ENCODE data around the gene QRICH1.

The QRICH1 gene

GRCh38 chr3:49034650-49035049 lies 59.2 kb downstream of the QRICH1 start:
- no CpG with 5 or more reads among the region's 2 CpGs for WGBS (ENCODE audit: extremely low coverage, insufficient coverage, insufficient read length)
- H2BK5ac ChIP-seq (ENCODE audit: low read depth, low read length, poor library complexity) = no peak overlapping the region
- H3K14ac ChIP-seq (ENCODE audit: low read length) = no peak overlapping the region
- H2BK12ac ChIP-seq (ENCODE audit: low read length) = no peak overlapping the region
- H3K79me2 ChIP-seq (ENCODE audit: control insufficient read depth, insufficient read depth, low read length, poor library complexity) = no peaks in the 10 kb centered on the region
- H2BK120ac ChIP-seq (ENCODE audit: insufficient read depth, low read length, poor library complexity) = no peak overlapping the region
- H3K23ac ChIP-seq (ENCODE audit: low read length) = no peak overlapping the region
- peaks cover 56 to 66% of the 10 kb centered on the region in 2 experiments for H3K36me3 ChIP-seq (ENCODE audit: control insufficient read depth in 1 of 2, insufficient read depth in 2 of 2, low read length in 2 of 2)
- no peak overlapping the region for H3K4ac ChIP-seq (ENCODE audit: low read depth, low read length)
- no peaks in the 10 kb centered on the region for H3K79me1 ChIP-seq (ENCODE audit: low read length)
- H3K4me1 ChIP-seq (ENCODE audit: control insufficient read depth in 1 of 2, insufficient read depth in 2 of 2, low read length in 2 of 2) = no peaks in the 10 kb centered on the region
- H3K9me3 ChIP-seq (ENCODE audit: insufficient read depth, low read depth, low read length) = peaks cover 1% of the 10 kb centered on the region
- no peak overlapping the region for H4K8ac ChIP-seq (ENCODE audit: low read depth, low read length)
- no peak overlapping the region for H3K4me2 ChIP-seq (ENCODE audit: low read length)
- no peak overlapping the region for H2AK5ac ChIP-seq (ENCODE audit: low read length)
- no peak for DNase-seq
- H3K27me3 ChIP-seq (ENCODE audit: insufficient read depth, low read length) = no peaks in the 10 kb centered on the region
- no peak overlapping the region for H4K12ac ChIP-seq (ENCODE audit: low read depth, low read length)
- H4K91ac ChIP-seq (ENCODE audit: low read depth, low read length) = no peak overlapping the region
- no peak overlapping the region for H2AFZ ChIP-seq (ENCODE audit: insufficient read depth, low read length, poor library complexity)
- no peak overlapping the region for H3K18ac ChIP-seq (ENCODE audit: low read length)
- no peak overlapping the region for H3K4me3 ChIP-seq (ENCODE audit: low read depth, low read length)
- H3K9ac ChIP-seq (ENCODE audit: low read length) = no peak overlapping the region
- H3K27ac ChIP-seq (ENCODE audit: low read depth, low read length) = no peak overlapping the region

- WGBS (ENCODE audit: extremely low coverage, insufficient coverage, insufficient read length) = no CpG with 5 or more reads among the region's 6 CpGs
- Histone ChIP-seq H4K12ac (ENCODE audit: low read depth, low read length) (no peak overlapping the region), H3K4me3 (ENCODE audit: low read depth, low read length) (no peak overlapping the region), H2AFZ (ENCODE audit: insufficient read depth, low read length, poor library complexity) (no peak overlapping the region), H3K18ac (ENCODE audit: low read length) (no peak overlapping the region), H3K14ac (ENCODE audit: low read length) (no peak overlapping the region), H3K9ac (ENCODE audit: low read length) (no peak overlapping the region), H3K23ac (ENCODE audit: low read length) (no peak overlapping the region), H2BK12ac (ENCODE audit: low read length) (no peak overlapping the region), H3K79me1 (ENCODE audit: low read length) (peaks cover 3% of the 10 kb centered on the region), H3K36me3 (ENCODE audit: control insufficient read depth in 1 of 2, insufficient read depth in 2 of 2, low read length in 2 of 2) (peaks cover 44 to 68% of the 10 kb centered on the region in 2 experiments), H2AK5ac (ENCODE audit: low read length) (no peak overlapping the region), H3K4ac (ENCODE audit: low read depth, low read length) (no peak overlapping the region), H3K27ac (ENCODE audit: low read depth, low read length) (no peak overlapping the region), H4K91ac (ENCODE audit: low read depth, low read length) (no peak overlapping the region), H2BK5ac (ENCODE audit: low read depth, low read length, poor library complexity) (no peak overlapping the region), H3K79me2 (ENCODE audit: control insufficient read depth, insufficient read depth, low read length, poor library complexity) (peaks cover 7% of the 10 kb centered on the region), H3K9me3 (ENCODE audit: insufficient read depth, low read depth, low read length) (no peaks in the 10 kb centered on the region), H3K27me3 (ENCODE audit: insufficient read depth, low read length) (no peaks in the 10 kb centered on the region), H3K4me1 (ENCODE audit: control insufficient read depth in 1 of 2, insufficient read depth in 2 of 2, low read length in 2 of 2) (peaks cover 9% of the 10 kb centered on the region in 2 experiments), H4K8ac (ENCODE audit: low read depth, low read length) (no peak overlapping the region), H3K4me2 (ENCODE audit: low read length) (no peak overlapping the region), H2BK120ac (ENCODE audit: insufficient read depth, low read length, poor library complexity) (no peak overlapping the region)
- no peak for DNase-seq
Measured at GRCh38 chr3:49032646-49033304, 61.1 kb downstream of the QRICH1 start.

- Histone ChIP-seq H3K9me3 (ENCODE audit: insufficient read depth, low read depth, low read length) (peaks cover 2% of the 10 kb centered on the region), H3K23ac (ENCODE audit: low read length) (no peak overlapping the region), H3K36me3 (ENCODE audit: control insufficient read depth in 1 of 2, insufficient read depth in 2 of 2, low read length in 2 of 2) (peaks cover 48 to 75% of the 10 kb centered on the region in 2 experiments), H3K27ac (ENCODE audit: low read depth, low read length) (no peak overlapping the region), H4K8ac (ENCODE audit: low read depth, low read length) (no peak overlapping the region), H3K4me1 (ENCODE audit: control insufficient read depth in 1 of 2, insufficient read depth in 2 of 2, low read length in 2 of 2) (peaks cover 9% of the 10 kb centered on the region in 2 experiments), H3K4me3 (ENCODE audit: low read depth, low read length) (no peak overlapping the region), H2BK12ac (ENCODE audit: low read length) (no peak overlapping the region), H4K12ac (ENCODE audit: low read depth, low read length) (no peak overlapping the region), H3K18ac (ENCODE audit: low read length) (no peak overlapping the region), H2BK5ac (ENCODE audit: low read depth, low read length, poor library complexity) (no peak overlapping the region), H3K9ac (ENCODE audit: low read length) (no peak overlapping the region), H3K14ac (ENCODE audit: low read length) (no peak overlapping the region), H3K4me2 (ENCODE audit: low read length) (no peak overlapping the region), H3K27me3 (ENCODE audit: insufficient read depth, low read length) (no peaks in the 10 kb centered on the region), H4K91ac (ENCODE audit: low read depth, low read length) (no peak overlapping the region), H2AFZ (ENCODE audit: insufficient read depth, low read length, poor library complexity) (no peak overlapping the region), H3K79me1 (ENCODE audit: low read length) (peaks cover 3% of the 10 kb centered on the region), H3K4ac (ENCODE audit: low read depth, low read length) (no peak overlapping the region), H3K79me2 (ENCODE audit: control insufficient read depth, insufficient read depth, low read length, poor library complexity) (peaks cover 7% of the 10 kb centered on the region), H2BK120ac (ENCODE audit: insufficient read depth, low read length, poor library complexity) (no peak overlapping the region), H2AK5ac (ENCODE audit: low read length) (no peak overlapping the region)
- DNase-seq = no peak
- WGBS (ENCODE audit: extremely low coverage, insufficient coverage, insufficient read length) = no CpG with 5 or more reads among the region's 6 CpGs
Measured at GRCh38 chr3:49030321-49030720, 63.5 kb downstream of the QRICH1 start.

- no peak overlapping the region for H3K4ac ChIP-seq (ENCODE audit: low read depth, low read length)
- H3K4me3 ChIP-seq (ENCODE audit: low read depth, low read length) = no peak overlapping the region
- H2BK5ac ChIP-seq (ENCODE audit: low read depth, low read length, poor library complexity) = no peak overlapping the region
- H4K8ac ChIP-seq (ENCODE audit: low read depth, low read length) = no peak overlapping the region
- H3K23ac ChIP-seq (ENCODE audit: low read length) = no peak overlapping the region
- no CpG with 5 or more reads among the region's 7 CpGs for WGBS (ENCODE audit: extremely low coverage, insufficient coverage, insufficient read length)
- peaks cover 3% of the 10 kb centered on the region for H3K9me3 ChIP-seq (ENCODE audit: insufficient read depth, low read depth, low read length)
- H4K12ac ChIP-seq (ENCODE audit: low read depth, low read length) = no peak overlapping the region
- no peak overlapping the region for H2AK5ac ChIP-seq (ENCODE audit: low read length)
- no peaks in the 10 kb centered on the region for H3K27me3 ChIP-seq (ENCODE audit: insufficient read depth, low read length)
- no peak overlapping the region for H3K18ac ChIP-seq (ENCODE audit: low read length)
- H2BK120ac ChIP-seq (ENCODE audit: insufficient read depth, low read length, poor library complexity) = no peak overlapping the region
- H3K27ac ChIP-seq (ENCODE audit: low read depth, low read length) = no peak overlapping the region
- no peak for DNase-seq
- H3K36me3 ChIP-seq (ENCODE audit: control insufficient read depth in 1 of 2, insufficient read depth in 2 of 2, low read length in 2 of 2) = peaks cover 54 to 75% of the 10 kb centered on the region in 2 experiments
- peak overlapping the region; percentile 47 for H3K4me2 ChIP-seq (ENCODE audit: low read length)
- peaks cover 3% of the 10 kb centered on the region for H3K79me1 ChIP-seq (ENCODE audit: low read length)
- no peak overlapping the region for H4K91ac ChIP-seq (ENCODE audit: low read depth, low read length)
- peaks cover 7% of the 10 kb centered on the region for H3K79me2 ChIP-seq (ENCODE audit: control insufficient read depth, insufficient read depth, low read length, poor library complexity)
- peaks cover 9% of the 10 kb centered on the region in 2 experiments for H3K4me1 ChIP-seq (ENCODE audit: control insufficient read depth in 1 of 2, insufficient read depth in 2 of 2, low read length in 2 of 2)
- H3K9ac ChIP-seq (ENCODE audit: low read length) = no peak overlapping the region
- H2BK12ac ChIP-seq (ENCODE audit: low read length) = no peak overlapping the region
- no peak overlapping the region for H3K14ac ChIP-seq (ENCODE audit: low read length)
- no peak overlapping the region for H2AFZ ChIP-seq (ENCODE audit: insufficient read depth, low read length, poor library complexity)
Measured at GRCh38 chr3:49029563-49029884, 64.3 kb downstream of the QRICH1 start.
